Adrenal gland (tissue), 12 donors: Measurements from ENCODE around the gene AP1AR. TPM values are rescaled to one million over a fixed set of nuclear protein-coding genes. Genes with fewer than 3 reads are reported as not detected.

Experiments used
- DNase-seq, 7 donors: peaks; one replicate each; pipeline ENCODE4 v3.0.0-alpha.2; 2019 to 2020
- H3K27ac ChIP-seq, 5 donors: fragments of 200-600 bp; sonication (generic) in 4 of 5; 1 replicate in 3 of 5; 2 replicates in 2 of 5; pipeline versions ENCODE4 v1.5.1 to v1.8.0; 2016 to 2020; ENCODE audit warnings: mild to moderate bottlenecking in 1 of 5
- H3K27me3 ChIP-seq: fragments of 200-600 bp; 2 replicates; pipeline ENCODE4 v1.8.0; 2021
- H3K36me3 ChIP-seq, 2 donors: fragments of 200-600 bp; replicated peaks in 1 of 2; 1 replicate in 1 of 2; 2 replicates in 1 of 2; pipeline versions ENCODE4 v1.5.1 to v1.8.0; 2018 to 2022
- H3K4me1 ChIP-seq, 2 donors: fragments of 200-600 bp; replicated peaks in 1 of 2; 1 replicate in 1 of 2; 2 replicates in 1 of 2; pipeline versions ENCODE4 v1.5.1 to v1.8.0; 2018 to 2021
- H3K4me3 ChIP-seq, 4 donors: fragments of 200-600 bp; sonication (generic) in 3 of 4; one replicate each; pipeline ENCODE4 v1.5.1; 2016 to 2018
- H3K9me3 ChIP-seq, 3 donors: fragments of 200-600 bp; sonication (generic) in 1 of 3; replicated peaks in 1 of 3; 1 replicate in 2 of 3; 2 replicates in 1 of 3; pipeline versions ENCODE4 v1.5.1 to v1.8.0; 2016 to 2021
- POLR2A ChIP-seq, 2 donors: fragments of 450-650 bp; IDR thresholded peaks; one replicate each; pipeline ENCODE4 v1.6.1; 2017; ENCODE audit warnings: antibody characterized with exemption in 2 of 2, mild to moderate bottlenecking in 2 of 2, moderate library complexity in 1 of 2
- WGBS, 4 donors: extraction: QIAGEN DNeasy Blood & Tissue Kit in 2 of 4; methylation state at CpG; one replicate each; pipeline versions ENCODE4 v1.1.5 to v1.1.7; 2013 to 2017; 5-methylcytosine and 5-hydroxymethylcytosine counted together
- intact Hi-C, 2 donors: fragments of 100-400 bp; cut with DNase I; formaldehyde crosslinking; loops; one replicate each; pipeline versions ENCODE4 v1.14.1 to v1.15.0; 2022 to 2023
- polyA plus RNA-seq, 3 donors: library from polyadenylated mRNA; stranded (reverse); fragments of 200-250 nt in 2 of 3; fragments of 350-450 nt in 1 of 3; fragmentation: Illumina TruSeq in 1 of 3; extraction: RNeasy Lipid Tissue Mini Kit (QIAGEN cat#74804) in 1 of 3; gene quantifications; one replicate each; pipeline ENCODE4 v1.2.3, GENCODE V29; 2013 to 2014
- total RNA-seq, 9 donors: library from RNA; depleted of rRNA in 4 of 9; stranded (reverse); fragments of >200 nt in 4 of 9; fragments of 120-200 nt in 1 of 9; fragmentation: NEBNext Ultra II Directional in 1 of 9; extraction: Animal tissue kit (Norgen Biotek cat#: 25700) in 1 of 9; gene quantifications; one replicate each; pipeline versions ENCODE4 v1.1.0 to v1.2.4, GENCODE V29; 2013 to 2023
- TF ChIP-seq, protein P1 (sequence below), 6 experiments: fragments of 450-650 bp in 4 of 6; fragments of 200-600 bp in 2 of 6; sonication (generic) in 1 of 6; IDR thresholded peaks; 1 replicate in 5 of 6; 2 replicates in 1 of 6; pipeline versions ENCODE4 v1.5.1 to v1.8.0; 2016 to 2021; ENCODE audit warnings: antibody characterized with exemption in 6 of 6, mild to moderate bottlenecking in 2 of 6, moderate library complexity in 1 of 6
- donor health status: healthy with polysubstance abuse.
- donor health status: Bipolar disorder and iron deficiency.
- donor health status: DM: yes; HTN: yes; CAD: no.
- donor health status: DM: no; HTN: no; CAD: no.
- donor health status: DM: no; HTN: no; CAD: no.
- donor health status: DM: yes; HTN: yes; CAD: no.

The AP1AR gene
- total and polyA plus RNA-seq, 12 donors: 7.3 to 30.1 (median 19.6) TPM

DNA sequence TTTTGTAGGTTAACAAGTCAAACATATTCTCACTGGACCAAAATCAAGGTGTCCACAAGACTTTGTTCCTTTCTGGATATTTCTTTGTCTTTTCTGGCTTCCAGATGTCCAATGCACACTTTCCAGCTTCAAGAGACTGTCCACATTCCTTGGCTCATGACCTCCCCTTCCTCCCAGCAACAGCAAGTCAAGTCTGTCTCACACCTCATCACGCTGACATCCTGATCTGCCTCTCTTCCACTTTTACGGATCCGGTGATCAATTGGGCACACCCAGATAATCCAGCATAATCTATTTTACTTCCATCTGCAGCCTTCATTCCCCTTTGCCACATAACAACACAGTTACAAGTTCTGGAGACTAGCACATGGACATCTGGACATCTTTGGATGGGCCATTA is 44.5 kb downstream of the AP1AR start:
- no peak overlapping the region for H3K27ac ChIP-seq
- WGBS, 4 donors: 98 to 100% (median 98%) methylated on average over 3 of the region's 3 CpGs
- H3K4me3 ChIP-seq: no peak overlapping the region
- DNase-seq: no peak
- no peaks in the 10 kb centered on the region for H3K36me3 ChIP-seq
- H3K9me3 ChIP-seq: no peaks in the 10 kb centered on the region
- TF ChIP-seq, protein P1, sequence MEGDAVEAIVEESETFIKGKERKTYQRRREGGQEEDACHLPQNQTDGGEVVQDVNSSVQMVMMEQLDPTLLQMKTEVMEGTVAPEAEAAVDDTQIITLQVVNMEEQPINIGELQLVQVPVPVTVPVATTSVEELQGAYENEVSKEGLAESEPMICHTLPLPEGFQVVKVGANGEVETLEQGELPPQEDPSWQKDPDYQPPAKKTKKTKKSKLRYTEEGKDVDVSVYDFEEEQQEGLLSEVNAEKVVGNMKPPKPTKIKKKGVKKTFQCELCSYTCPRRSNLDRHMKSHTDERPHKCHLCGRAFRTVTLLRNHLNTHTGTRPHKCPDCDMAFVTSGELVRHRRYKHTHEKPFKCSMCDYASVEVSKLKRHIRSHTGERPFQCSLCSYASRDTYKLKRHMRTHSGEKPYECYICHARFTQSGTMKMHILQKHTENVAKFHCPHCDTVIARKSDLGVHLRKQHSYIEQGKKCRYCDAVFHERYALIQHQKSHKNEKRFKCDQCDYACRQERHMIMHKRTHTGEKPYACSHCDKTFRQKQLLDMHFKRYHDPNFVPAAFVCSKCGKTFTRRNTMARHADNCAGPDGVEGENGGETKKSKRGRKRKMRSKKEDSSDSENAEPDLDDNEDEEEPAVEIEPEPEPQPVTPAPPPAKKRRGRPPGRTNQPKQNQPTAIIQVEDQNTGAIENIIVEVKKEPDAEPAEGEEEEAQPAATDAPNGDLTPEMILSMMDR (IDR thresholded peaks at IDR 0.05): no peak
- TF ChIP-seq POLR2A (IDR thresholded peaks at IDR 0.05): no peak
- intact Hi-C loops: no loop called here
- H3K27me3 ChIP-seq: no peaks in the 10 kb centered on the region
- H3K4me1 ChIP-seq: peaks cover 0 to 5% of the 10 kb centered on the region in 2 donors

DNA sequence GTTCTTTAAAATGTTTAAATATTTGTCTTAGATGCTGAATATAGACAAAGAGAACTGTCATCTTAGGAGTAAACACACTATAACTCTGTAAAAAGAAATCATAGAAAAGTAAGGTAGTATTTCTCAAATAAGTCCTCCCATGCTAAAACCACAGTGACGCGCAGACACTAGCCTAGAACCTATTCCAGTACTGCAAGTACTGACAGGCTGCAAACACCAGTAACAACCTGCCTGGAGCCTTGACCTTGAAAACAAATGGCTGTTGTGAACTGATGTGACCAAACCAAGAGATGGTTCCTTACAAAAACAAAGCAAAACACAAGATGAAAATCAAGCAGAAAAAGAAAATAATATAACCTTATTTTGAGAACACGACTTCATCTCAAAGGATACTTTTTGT is 45.6 kb downstream of the AP1AR start:
- Histone ChIP-seq H3K27me3 (no peaks in the 10 kb centered on the region), H3K27ac (no peak overlapping the region), H3K4me1 (peaks cover 0 to 5% of the 10 kb centered on the region in 2 donors), H3K9me3 (no peaks in the 10 kb centered on the region), H3K4me3 (no peak overlapping the region), H3K36me3 (no peaks in the 10 kb centered on the region)
- no peak for DNase-seq
- 92 to 96% (median 92%) methylated on average over 3 of the region's 3 CpGs for WGBS, 4 donors
- intact Hi-C loops: no loop called here
- TF ChIP-seq, protein P1 (IDR thresholded peaks at IDR 0.05): no peak

DNA sequence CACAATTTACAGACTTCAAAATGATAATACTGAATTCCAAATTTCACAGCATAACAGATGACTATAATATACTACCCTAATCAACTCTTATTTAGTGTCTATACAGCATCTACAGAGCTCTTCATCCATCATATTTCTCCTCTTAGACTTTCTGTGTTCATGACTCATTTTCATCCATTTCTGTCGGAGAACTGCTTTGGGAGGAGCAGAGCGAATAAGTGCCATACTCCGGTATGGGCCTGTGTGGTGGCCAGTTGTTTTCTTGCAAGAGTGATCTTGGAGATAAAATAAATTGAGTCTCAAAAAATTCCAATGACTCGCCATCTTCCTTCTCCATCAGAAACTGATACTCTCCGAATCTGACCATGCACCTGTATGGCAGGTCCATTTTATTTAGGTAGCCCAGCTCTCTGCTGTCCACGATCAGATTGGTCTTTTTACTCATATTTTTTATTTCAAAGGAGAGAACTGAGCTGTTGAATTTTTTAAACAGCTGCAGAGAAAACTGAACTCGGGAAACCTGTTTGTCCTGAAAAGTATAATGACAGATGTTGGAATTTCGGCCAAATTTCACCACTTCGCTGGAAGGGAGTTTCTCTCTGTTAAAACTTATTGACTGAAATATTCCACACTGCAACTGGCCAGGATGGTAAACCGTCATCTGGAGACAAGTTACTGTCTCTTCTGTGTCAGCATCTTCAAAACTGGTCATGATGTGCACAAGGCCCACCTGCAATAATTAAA is 46.3 kb downstream of the AP1AR start:
- intact Hi-C loops: no loop called here
- TF ChIP-seq, protein P1 (IDR thresholded peaks at IDR 0.05): no peak
- no peak for TF ChIP-seq POLR2A (IDR thresholded peaks at IDR 0.05)
- Histone ChIP-seq H3K27me3 (no peaks in the 10 kb centered on the region), H3K9me3 (no peaks in the 10 kb centered on the region), H3K36me3 (no peaks in the 10 kb centered on the region), H3K27ac (no peak overlapping the region), H3K4me1 (peaks cover 0 to 11% of the 10 kb centered on the region in 2 donors), H3K4me3 (no peak overlapping the region)
- DNase-seq: no peak
- 91 to 94% (median 93%) methylated on average over 10 of the region's 10 CpGs for WGBS, 4 donors

DNA sequence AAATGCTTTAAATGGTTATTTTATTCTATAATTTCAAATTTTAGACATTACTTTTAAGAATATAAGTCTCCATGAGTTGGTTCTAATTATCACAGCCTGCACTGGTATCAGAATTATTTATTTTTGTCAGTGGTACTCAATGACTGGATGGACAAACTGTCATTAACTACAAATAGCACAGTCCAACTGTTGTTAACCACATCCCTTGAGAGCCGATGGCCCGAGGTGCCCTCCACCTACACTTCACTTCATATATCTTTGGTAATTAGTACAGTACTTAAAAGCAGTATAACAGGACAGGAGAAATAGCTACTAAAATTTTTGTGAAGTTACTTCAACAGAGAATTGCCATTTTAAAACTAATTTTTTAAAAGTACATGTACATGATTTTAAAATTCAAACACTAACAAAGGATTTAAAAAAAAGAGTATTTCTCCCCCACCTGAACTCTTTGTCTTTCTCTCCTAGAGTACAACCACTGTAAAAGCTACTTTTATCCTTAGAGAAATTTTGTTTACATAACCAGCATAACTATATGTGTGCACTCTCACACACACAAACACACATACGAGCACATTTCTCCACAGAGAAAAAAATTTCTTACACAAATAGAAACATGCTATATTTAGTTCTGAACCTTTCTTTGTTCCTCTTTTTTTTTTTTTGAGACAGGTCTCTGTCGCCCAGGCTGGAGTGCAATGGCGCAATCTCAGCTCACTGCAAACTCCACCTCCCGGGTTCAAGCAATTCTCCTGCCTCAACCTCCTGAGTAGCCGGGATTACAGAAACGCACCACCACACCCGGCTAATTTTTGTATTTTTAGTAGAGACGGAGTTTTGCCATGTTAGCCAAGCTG is 47.7 kb downstream of the AP1AR start:
- Histone ChIP-seq H3K4me1 (peaks cover 4 to 20% of the 10 kb centered on the region in 2 donors), H3K36me3 (no peaks in the 10 kb centered on the region), H3K27me3 (no peaks in the 10 kb centered on the region), H3K4me3 (no peak overlapping the region), H3K9me3 (no peaks in the 10 kb centered on the region), H3K27ac (no peak overlapping the region)
- WGBS, 4 donors: 64 to 73% (median 70%) methylated on average over 10 of the region's 10 CpGs
- no peak for DNase-seq
- intact Hi-C loops: no loop called here
- no peak for TF ChIP-seq POLR2A (IDR thresholded peaks at IDR 0.05)
- TF ChIP-seq, protein P1 (IDR thresholded peaks at IDR 0.05): no peak
